Stimulated activated CD4-positive, alpha-beta T cell treated with anti-CD3 and anti-CD28 coated beads, Interleukin-15, amount 100 ng/mL, for 24 hours (primary cell): Measurements from ENCODE around the gene PUM2.
"Not testable (repeated sequence)": the region's sequence is repeated elsewhere in the genome, so short reads cannot be mapped to it uniquely, and the experiment has no call there.

ENCODE experiments used
- DNase-seq: peaks from one replicate; pipeline ENCODE4 v3.0.0-alpha.2; 2020

The PUM2 gene

GRCh38 chr2:20288642-20289340 lies 61.9 kb downstream of the PUM2 start:
- DNase-seq = no peak

- no peak for DNase-seq
These were observed 67.6 kb downstream of the PUM2 start for GRCh38 chr2:20282916-20283592.

DNA sequence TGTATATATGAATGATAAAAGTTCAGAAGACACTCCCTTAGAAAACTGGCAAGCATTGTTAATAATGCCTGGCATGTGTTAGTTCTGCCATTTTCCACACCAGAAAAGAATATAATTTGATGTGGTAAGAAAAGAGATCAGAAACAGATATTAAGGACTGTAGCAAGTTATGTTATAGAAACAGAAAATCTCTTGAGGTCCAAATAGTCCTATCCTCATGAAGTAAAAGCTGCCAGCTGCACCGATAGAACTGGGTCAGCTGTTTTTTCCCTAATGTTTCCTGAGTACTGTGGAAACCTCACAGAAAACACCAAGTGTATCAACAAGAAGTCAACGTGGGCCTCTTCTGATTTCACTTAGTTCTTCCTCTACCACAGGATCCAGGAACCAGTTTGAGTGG lies 68.8 kb downstream of the PUM2 start:
- DNase-seq = no peak

- no peak for DNase-seq
These were observed 77.6 kb downstream of the PUM2 start for GRCh38 chr2:20273042-20273441.

- DNase-seq = not testable (repeated sequence)
These were observed 82.3 kb downstream of the PUM2 start for GRCh38 chr2:20268317-20268716.

DNA sequence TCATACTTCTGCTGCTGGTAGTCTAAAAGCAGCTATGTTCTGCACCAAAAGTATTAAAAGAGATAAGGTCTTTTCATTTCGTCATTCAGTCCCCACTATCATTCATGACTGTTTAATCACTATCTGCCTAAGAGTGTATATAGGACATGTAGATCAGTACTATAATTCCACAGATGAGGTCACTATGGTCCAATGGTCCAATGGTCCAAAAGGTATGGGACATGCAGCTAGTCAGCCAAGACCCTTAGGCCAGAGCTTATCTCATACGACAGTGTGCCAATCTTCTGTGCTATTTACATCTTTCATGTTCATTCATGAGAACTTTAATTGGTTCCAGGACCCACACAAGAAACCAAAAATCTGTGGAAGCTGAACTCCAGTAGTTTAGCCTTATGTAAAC lies 83.1 kb downstream of the PUM2 start:
- no peak for DNase-seq

GRCh38 chr2:20264629-20265028 lies 86.0 kb downstream of the PUM2 start:
- DNase-seq = no peak

DNA sequence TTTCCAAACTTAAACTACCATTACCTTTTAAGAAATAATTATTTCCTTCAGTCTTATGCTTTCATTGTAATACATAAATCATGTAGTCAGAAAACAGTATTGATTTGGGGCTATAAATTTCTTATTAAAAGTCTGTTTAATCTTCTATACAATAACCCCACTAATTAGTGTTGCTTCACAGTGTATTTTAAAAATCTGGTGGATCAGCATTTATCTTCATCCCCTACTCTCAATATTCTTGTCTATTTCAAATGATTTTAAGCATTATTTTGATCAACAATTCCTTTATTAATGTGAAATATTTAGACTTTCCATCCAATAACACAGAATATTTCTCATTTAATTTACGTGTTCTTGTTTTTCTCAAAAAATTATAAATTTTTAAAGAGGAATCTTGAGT lies 93.2 kb downstream of the PUM2 start:
- DNase-seq = no peak

GRCh38 chr2:20254731-20255130 lies 95.9 kb downstream of the PUM2 start:
- DNase-seq = no peak

GRCh38 chr2:20250436-20250835 lies 100.2 kb downstream of the PUM2 start:
- no peak for DNase-seq

- no peak for DNase-seq
These were observed 101.5 kb downstream of the PUM2 start for GRCh38 chr2:20249170-20249569.

- DNase-seq = no peak
These were observed 103.6 kb downstream of the PUM2 start for GRCh38 chr2:20247084-20247483.

DNA sequence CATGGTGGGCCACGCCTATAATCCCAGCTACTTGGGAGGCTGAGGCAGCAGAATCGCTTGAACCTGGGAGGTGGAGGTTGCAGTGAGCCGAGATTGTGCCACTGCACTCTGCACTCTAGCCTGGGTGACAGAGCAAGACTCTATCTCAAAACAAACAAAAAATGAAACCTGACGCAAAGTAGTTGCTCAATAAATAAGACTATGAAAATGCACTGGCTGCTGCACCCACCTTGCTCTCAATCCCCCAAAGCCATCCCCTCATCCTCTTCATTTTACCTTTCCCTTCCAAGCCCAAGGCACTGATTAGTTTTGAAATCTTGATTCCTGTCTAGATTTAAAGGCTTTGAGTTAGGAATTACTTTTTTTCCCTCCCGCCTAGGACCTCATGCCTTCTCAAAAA lies 107.0 kb downstream of the PUM2 start:
- not testable (repeated sequence) for DNase-seq

DNA sequence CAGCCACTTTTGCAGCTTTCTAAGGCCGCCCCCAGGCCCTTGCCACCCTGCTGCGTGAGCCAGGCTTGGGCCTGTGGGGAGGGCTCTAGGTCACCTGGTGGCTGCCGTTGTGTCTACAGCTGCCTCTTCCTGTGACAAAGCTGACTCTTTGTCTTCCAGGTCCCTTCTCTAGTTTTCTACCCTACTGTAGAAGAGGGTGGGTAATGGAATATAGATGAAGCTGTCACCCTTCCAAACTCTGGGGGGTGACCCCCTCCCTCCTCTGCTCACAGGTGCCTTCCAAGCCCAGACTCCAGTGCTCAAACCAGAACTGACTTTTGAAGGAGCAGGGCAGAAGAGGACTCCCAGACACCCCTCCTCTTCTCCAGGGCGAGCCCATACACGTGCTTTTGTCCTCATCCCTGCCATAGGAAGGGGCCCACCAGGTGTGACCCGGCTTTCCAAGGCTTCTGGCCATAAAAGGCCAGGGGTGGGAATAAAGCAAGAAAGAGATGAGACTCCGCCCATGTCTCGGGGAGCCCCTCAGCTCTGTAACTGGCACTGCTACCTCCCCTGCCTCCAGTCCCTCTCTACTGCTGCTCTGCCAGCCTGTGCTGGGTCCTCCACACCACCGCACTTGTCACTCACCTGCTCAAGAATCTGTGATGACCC lies 107.8 kb downstream of the PUM2 start:
- no peak for DNase-seq

GRCh38 chr2:20241973-20242726 lies 108.5 kb downstream of the PUM2 start:
- DNase-seq = peak; percentile 46

DNA sequence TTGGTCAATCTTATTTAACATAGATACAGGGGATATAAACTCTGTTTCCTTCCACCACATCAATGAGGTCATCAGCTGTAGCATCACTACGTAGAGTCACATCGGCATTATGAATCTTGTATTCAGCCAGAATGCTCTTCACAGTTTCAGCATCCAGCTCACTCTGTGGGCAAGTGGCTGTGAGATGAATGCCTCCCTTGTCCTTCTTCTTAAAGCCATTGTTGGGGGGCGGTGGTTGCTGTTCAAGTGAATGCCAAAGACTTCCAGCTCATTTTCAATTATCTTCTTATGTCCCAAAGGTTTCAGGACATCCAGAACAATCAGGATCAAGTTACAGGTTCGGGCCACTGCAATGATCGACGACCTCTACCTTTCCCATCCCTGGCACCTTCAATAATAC lies 110.4 kb downstream of the PUM2 start:
- not testable (repeated sequence) for DNase-seq

- DNase-seq = no peak
These were observed 114.1 kb downstream of the PUM2 start for GRCh38 chr2:20236496-20236895.

DNA sequence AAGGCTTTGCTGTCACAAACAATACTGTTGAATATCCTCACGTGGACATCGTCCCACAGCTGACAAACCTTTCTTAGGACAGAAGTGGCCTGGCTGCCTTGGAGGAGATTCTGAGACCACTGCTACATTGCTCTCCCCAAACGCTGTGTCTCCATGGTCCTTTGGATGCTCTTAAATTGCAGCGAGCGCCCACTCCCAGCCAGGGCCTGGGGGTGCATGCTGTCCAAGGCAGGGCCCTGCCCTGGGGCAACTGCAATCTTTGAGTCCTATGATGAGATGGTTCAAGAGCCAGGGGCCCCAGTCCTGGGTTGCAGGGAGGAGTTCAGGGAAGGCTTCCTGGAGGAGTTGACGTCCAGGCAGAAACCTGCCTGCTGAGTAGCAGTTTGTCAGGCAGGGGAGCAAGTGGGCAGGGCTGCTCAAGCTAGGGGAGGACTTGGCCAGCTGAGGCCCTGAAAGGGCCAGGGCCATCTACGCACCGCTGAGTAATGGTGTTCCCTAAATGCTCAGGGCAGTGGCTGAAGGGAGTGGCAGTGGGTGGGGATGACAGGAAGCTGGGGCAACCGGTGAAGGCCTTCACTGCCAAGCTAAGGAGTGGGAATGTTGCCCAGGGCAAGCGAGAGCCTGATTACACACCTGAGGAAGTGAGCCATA lies 114.9 kb downstream of the PUM2 start:
- DNase-seq = no peak

DNA sequence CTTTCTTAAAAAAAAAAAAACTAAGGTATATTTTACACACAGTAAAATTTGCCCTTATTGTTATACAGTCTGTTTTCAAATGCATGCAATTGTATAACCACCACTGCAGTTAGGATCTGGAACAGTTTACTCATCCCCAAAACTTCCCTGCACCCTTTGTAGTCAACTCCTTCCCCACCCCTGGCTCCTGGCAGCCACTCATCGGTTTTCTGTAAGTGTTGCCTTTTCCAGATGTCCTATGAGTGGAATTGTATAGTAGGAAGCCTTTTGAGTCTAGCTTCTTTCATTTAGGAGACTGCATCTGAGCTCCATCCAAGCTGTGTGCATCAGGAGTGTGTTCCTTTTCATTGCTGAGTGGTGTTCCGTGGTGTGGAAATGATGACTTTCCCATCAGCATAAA lies 116.0 kb downstream of the PUM2 start:
- not testable (repeated sequence) for DNase-seq

- no peak for DNase-seq
These were observed 117.8 kb downstream of the PUM2 start for GRCh38 chr2:20232837-20233207.

GRCh38 chr2:20231598-20232026 lies 119.0 kb downstream of the PUM2 start:
- DNase-seq = no peak

DNA sequence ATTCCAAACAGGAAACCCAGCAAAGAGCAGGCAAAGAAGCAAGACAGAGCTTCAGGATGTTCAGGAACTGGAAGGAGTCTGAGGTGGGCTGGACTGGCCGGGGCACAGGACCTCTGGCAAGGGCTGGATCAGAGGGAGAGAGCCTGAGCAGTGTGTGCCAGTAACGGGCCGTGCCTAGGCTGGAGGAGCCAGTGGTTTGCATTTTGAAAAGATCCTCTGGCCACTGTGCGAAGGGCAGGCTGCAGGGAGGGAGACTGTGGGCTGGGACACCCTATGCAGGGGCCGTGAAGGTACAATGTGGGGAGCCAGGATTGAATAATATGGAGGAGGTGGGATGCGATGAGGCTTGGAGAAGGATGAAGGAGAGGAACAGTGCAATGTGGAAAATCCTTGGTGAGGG lies 119.5 kb downstream of the PUM2 start:
- DNase-seq = no peak

DNA sequence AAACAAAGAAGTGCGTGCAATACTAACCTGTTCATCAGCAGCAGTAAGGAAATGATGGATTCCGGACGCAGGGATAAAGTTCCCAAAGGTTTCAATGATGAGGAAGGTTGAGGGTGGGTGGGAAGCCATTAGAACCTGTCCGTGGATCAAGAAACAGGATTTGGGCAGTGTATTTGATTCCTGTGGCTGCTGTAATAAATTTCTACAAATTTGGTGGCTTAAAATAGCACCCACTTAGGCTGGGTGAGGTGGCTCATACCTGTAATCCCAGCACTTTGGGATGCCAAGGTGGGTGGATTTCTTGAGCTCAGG lies 120.6 kb downstream of the PUM2 start:
- no peak for DNase-seq
